ENCODE results near the gene RP2. TPM values are rescaled to one million over a fixed set of nuclear protein-coding genes. Genes with fewer than 3 reads are reported as not detected.
A peak's percentile ranks its signal among the peaks of the same experiment; 100 is the strongest.

The RP2 gene
- total and polyA plus RNA-seq, 9 of the 15 experiments (the other 6 are each of a cell fraction or from before 2014, with no cell fraction given), result 2.0 to 6.9 (median 3.5) TPM

DNA sequence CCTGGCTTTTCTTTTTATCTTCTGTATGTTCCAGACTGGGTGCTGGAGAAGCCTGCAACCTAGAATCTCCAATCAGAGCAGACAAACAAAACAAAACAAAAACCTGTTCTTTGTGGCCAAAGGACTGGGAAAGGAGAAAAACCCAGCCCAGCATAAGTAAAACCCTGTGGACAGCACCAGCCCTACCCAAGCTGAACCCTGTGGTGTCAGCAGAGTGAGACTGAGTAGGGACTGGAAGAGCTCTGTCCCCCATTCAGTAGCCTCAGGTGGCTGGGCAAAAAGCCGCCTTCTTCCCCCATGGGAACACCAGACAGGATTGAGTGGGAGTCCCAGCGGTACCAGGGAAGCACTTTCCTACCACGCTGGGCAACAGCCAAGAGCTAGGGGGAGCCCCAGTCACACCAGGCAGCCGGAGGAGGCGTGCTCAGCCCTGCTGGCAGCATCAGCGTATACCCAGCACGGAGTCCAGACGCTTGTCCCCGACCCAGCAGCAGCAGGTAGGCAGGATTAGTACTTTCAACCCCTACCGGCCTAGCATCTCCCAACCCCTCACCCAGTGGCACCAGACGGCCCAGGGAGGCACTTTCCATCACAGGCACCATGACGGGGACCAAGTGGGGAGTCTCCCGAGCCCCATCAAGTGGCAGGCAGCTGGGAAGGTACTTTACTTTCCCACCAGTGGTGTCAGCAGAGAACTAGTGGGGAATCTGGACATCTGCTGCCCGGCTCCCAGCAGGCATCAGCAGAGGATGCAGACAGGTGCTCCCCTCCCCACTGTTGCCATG is 66.8 kb downstream of the RP2 start (continued):
- TF ChIP-seq TSHZ1 (CRISPR knock-in tag; IDR thresholded peaks at IDR 0.05), result no peak
- no peak for TF ChIP-seq MBD1 (CRISPR knock-in tag; IDR thresholded peaks at IDR 0.05)
- TF ChIP-seq, protein P1, sequence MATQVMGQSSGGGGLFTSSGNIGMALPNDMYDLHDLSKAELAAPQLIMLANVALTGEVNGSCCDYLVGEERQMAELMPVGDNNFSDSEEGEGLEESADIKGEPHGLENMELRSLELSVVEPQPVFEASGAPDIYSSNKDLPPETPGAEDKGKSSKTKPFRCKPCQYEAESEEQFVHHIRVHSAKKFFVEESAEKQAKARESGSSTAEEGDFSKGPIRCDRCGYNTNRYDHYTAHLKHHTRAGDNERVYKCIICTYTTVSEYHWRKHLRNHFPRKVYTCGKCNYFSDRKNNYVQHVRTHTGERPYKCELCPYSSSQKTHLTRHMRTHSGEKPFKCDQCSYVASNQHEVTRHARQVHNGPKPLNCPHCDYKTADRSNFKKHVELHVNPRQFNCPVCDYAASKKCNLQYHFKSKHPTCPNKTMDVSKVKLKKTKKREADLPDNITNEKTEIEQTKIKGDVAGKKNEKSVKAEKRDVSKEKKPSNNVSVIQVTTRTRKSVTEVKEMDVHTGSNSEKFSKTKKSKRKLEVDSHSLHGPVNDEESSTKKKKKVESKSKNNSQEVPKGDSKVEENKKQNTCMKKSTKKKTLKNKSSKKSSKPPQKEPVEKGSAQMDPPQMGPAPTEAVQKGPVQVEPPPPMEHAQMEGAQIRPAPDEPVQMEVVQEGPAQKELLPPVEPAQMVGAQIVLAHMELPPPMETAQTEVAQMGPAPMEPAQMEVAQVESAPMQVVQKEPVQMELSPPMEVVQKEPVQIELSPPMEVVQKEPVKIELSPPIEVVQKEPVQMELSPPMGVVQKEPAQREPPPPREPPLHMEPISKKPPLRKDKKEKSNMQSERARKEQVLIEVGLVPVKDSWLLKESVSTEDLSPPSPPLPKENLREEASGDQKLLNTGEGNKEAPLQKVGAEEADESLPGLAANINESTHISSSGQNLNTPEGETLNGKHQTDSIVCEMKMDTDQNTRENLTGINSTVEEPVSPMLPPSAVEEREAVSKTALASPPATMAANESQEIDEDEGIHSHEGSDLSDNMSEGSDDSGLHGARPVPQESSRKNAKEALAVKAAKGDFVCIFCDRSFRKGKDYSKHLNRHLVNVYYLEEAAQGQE (IDR thresholded peaks at IDR 0.05; ENCODE audit: borderline replicate concordance), result peak; percentile 59; the same call in 1 of the 2 replicates
- TF ChIP-seq, protein P1 (CRISPR knock-in tag; IDR thresholded peaks at IDR 0.05; ENCODE audit: low read depth), result no peak
- no peak for TF ChIP-seq SMARCB1 (IDR thresholded peaks at IDR 0.05; ENCODE audit: insufficient read length, low read depth)
- TF ChIP-seq ZNF24 (IDR thresholded peaks at IDR 0.05), result no peak
- no peak for TF ChIP-seq POLR2AphosphoS2 (IDR thresholded peaks at IDR 0.05; ENCODE audit: low read length)
- TF ChIP-seq FOSL1 (tag; conservative IDR thresholded peaks at IDR 0.05), result no peak
- no peak for TF ChIP-seq DDX20 (tag; IDR thresholded peaks at IDR 0.05; ENCODE audit: low read depth)
- peak; percentile 28; the same call in 1 of the 2 replicates for TF ChIP-seq CC2D1A (IDR thresholded peaks at IDR 0.05)
- TF ChIP-seq, protein P2, sequence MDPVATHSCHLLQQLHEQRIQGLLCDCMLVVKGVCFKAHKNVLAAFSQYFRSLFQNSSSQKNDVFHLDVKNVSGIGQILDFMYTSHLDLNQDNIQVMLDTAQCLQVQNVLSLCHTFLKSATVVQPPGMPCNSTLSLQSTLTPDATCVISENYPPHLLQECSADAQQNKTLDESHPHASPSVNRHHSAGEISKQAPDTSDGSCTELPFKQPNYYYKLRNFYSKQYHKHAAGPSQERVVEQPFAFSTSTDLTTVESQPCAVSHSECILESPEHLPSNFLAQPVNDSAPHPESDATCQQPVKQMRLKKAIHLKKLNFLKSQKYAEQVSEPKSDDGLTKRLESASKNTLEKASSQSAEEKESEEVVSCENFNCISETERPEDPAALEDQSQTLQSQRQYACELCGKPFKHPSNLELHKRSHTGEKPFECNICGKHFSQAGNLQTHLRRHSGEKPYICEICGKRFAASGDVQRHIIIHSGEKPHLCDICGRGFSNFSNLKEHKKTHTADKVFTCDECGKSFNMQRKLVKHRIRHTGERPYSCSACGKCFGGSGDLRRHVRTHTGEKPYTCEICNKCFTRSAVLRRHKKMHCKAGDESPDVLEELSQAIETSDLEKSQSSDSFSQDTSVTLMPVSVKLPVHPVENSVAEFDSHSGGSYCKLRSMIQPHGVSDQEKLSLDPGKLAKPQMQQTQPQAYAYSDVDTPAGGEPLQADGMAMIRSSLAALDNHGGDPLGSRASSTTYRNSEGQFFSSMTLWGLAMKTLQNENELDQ (CRISPR knock-in tag; IDR thresholded peaks at IDR 0.05; ENCODE audit: borderline replicate concordance), result no peak

Data from K562 (cell line).